Trophoblast cell (in vitro differentiated cells and primary cell): ENCODE measurements around the gene KLHL40.

Experiments used
- DNase-seq, 2 donors: peaks; one replicate each; pipeline ENCODE4 v3.0.0-alpha.2; 2016
- H2AFZ ChIP-seq: 2 replicates; pipeline ENCODE4 v1.6.1; 2013; ENCODE audit warnings: low read length, moderate library complexity, mild to moderate bottlenecking; ENCODE audit not compliant: insufficient read depth, poor library complexity
- H2AK5ac ChIP-seq: 2 replicates; pipeline ENCODE4 v1.6.1; 2013; ENCODE audit warnings: mild to moderate bottlenecking, low read length
- H2BK120ac ChIP-seq: 2 replicates; pipeline ENCODE4 v1.6.1; 2013; ENCODE audit warnings: low read length, mild to moderate bottlenecking, moderate library complexity; ENCODE audit not compliant: insufficient read depth, poor library complexity
- H2BK12ac ChIP-seq: 2 replicates; pipeline ENCODE4 v1.6.1; 2013; ENCODE audit warnings: mild to moderate bottlenecking, low read length, moderate library complexity
- H2BK5ac ChIP-seq: 2 replicates; pipeline ENCODE4 v1.6.1; 2013; ENCODE audit warnings: low read length, low read depth, moderate library complexity, mild to moderate bottlenecking; ENCODE audit not compliant: poor library complexity
- H3K14ac ChIP-seq: 2 replicates; pipeline ENCODE4 v1.6.1; 2013; ENCODE audit warnings: mild to moderate bottlenecking, low read length
- H3K18ac ChIP-seq: 2 replicates; pipeline ENCODE4 v1.6.1; 2013; ENCODE audit warnings: mild to moderate bottlenecking, low read length
- H3K23ac ChIP-seq: 2 replicates; pipeline ENCODE4 v1.6.1; 2013; ENCODE audit warnings: low read length
- H3K27ac ChIP-seq: 2 replicates; pipeline ENCODE4 v1.5.1; 2013; ENCODE audit warnings: low read depth, mild to moderate bottlenecking, inconsistent platforms, low read length, moderate library complexity
- H3K27me3 ChIP-seq: 2 replicates; pipeline ENCODE4 v1.6.1; 2013; ENCODE audit warnings: inconsistent platforms, mild to moderate bottlenecking, low read length, moderate library complexity; ENCODE audit not compliant: insufficient read depth
- H3K36me3 ChIP-seq, 2 experiments: 1 replicate in 1 of 2; 2 replicates in 1 of 2; pipeline ENCODE4 v1.6.1; 2013; ENCODE audit warnings: low read length in 2 of 2, mild to moderate bottlenecking in 2 of 2, moderate library complexity in 1 of 2; ENCODE audit not compliant: insufficient read depth in 2 of 2, control insufficient read depth in 1 of 2
- H3K4ac ChIP-seq: 2 replicates; pipeline ENCODE4 v1.6.1; 2013; ENCODE audit warnings: low read depth, mild to moderate bottlenecking, low read length, moderate library complexity
- H3K4me1 ChIP-seq, 2 experiments: 1 replicate in 1 of 2; 2 replicates in 1 of 2; pipeline ENCODE4 v1.6.1; 2013; ENCODE audit warnings: low read length in 2 of 2, mild to moderate bottlenecking in 2 of 2, moderate library complexity in 1 of 2; ENCODE audit not compliant: insufficient read depth in 2 of 2, control insufficient read depth in 1 of 2
- H3K4me2 ChIP-seq: 2 replicates; pipeline ENCODE4 v1.6.1; 2013; ENCODE audit warnings: inconsistent platforms, mild to moderate bottlenecking, low read length, moderate library complexity
- H3K4me3 ChIP-seq: 2 replicates; pipeline ENCODE4 v1.5.1; 2013; ENCODE audit warnings: mild to moderate bottlenecking, low read depth, low read length, inconsistent platforms
- H3K79me1 ChIP-seq: one replicate; pipeline ENCODE4 v1.6.1; 2013; ENCODE audit warnings: low read length
- H3K79me2 ChIP-seq: 2 replicates; pipeline ENCODE4 v1.6.1; 2013; ENCODE audit warnings: low read length, mild to moderate bottlenecking; ENCODE audit not compliant: control insufficient read depth, insufficient read depth, poor library complexity
- H3K9ac ChIP-seq: 2 replicates; pipeline ENCODE4 v1.6.1; 2013; ENCODE audit warnings: mild to moderate bottlenecking, low read length
- H3K9me3 ChIP-seq: 2 replicates; pipeline ENCODE4 v1.6.1; 2013; ENCODE audit warnings: low read depth, mild to moderate bottlenecking, control low read depth, inconsistent platforms, low read length; ENCODE audit not compliant: insufficient read depth
- H4K12ac ChIP-seq: 2 replicates; pipeline ENCODE4 v1.6.1; 2013; ENCODE audit warnings: low read depth, mild to moderate bottlenecking, low read length, moderate library complexity
- H4K8ac ChIP-seq: 2 replicates; pipeline ENCODE4 v1.6.1; 2013; ENCODE audit warnings: low read depth, mild to moderate bottlenecking, low read length, moderate library complexity
- H4K91ac ChIP-seq: one replicate; pipeline ENCODE4 v1.6.1; 2013; ENCODE audit warnings: low read depth, mild to moderate bottlenecking, low read length, moderate library complexity
- WGBS: extraction: QIAGEN DNeasy Blood & Tissue Kit; methylation state at CpG from one replicate; pipeline ENCODE4 v1.1.7; 2013; ENCODE audit warnings: missing lambda C conversion rate; ENCODE audit not compliant: insufficient read length, insufficient coverage; ENCODE audit errors: extremely low coverage; 5-methylcytosine and 5-hydroxymethylcytosine counted together

The KLHL40 gene

GRCh38 chr3:42680806-42681205, 4.5 kb upstream of the KLHL40 start:
- Histone ChIP-seq H2BK12ac (no peak overlapping the region), H4K8ac (no peak overlapping the region), H3K36me3 (no peaks in the 10 kb centered on the region), H2BK5ac (no peak overlapping the region), H3K4me2 (no peak overlapping the region), H3K79me1 (peaks cover 2% of the 10 kb centered on the region), H2BK120ac (no peak overlapping the region), H3K27ac (no peak overlapping the region), H3K18ac (no peak overlapping the region), H3K9me3 (peaks cover under 1% of the 10 kb centered on the region), H3K27me3 (no peaks in the 10 kb centered on the region), H3K9ac (no peak overlapping the region), H2AFZ (no peak overlapping the region), H3K4ac (no peak overlapping the region), H3K23ac (no peak overlapping the region), H3K4me3 (no peak overlapping the region), H3K4me1 (peaks cover 3 to 5% of the 10 kb centered on the region in 2 experiments), H2AK5ac (no peak overlapping the region), H4K12ac (no peak overlapping the region), H3K79me2 (no peaks in the 10 kb centered on the region), H3K14ac (no peak overlapping the region), H4K91ac (no peak overlapping the region)
- peak in 1 of 2 donors; percentile 31 for DNase-seq
- no CpG with 5 or more reads among the region's 4 CpGs for WGBS

- no peak overlapping the region for H4K8ac ChIP-seq
- no peaks in the 10 kb centered on the region for H3K27me3 ChIP-seq
- DNase-seq, result no peak
- no peak overlapping the region for H3K18ac ChIP-seq
- H3K79me1 ChIP-seq, result peaks cover 2% of the 10 kb centered on the region
- peaks cover 3 to 5% of the 10 kb centered on the region in 2 experiments for H3K4me1 ChIP-seq
- no peak overlapping the region for H2BK120ac ChIP-seq
- H2BK5ac ChIP-seq, result no peak overlapping the region
- no peak overlapping the region for H3K23ac ChIP-seq
- no peak overlapping the region for H3K27ac ChIP-seq
- no peaks in the 10 kb centered on the region for H3K36me3 ChIP-seq
- no peak overlapping the region for H4K12ac ChIP-seq
- no peak overlapping the region for H2BK12ac ChIP-seq
- no peak overlapping the region for H3K14ac ChIP-seq
- no peak overlapping the region for H2AK5ac ChIP-seq
- no peak overlapping the region for H3K9ac ChIP-seq
- H3K9me3 ChIP-seq, result peaks cover 4% of the 10 kb centered on the region
- no peak overlapping the region for H2AFZ ChIP-seq
- no peak overlapping the region for H3K4ac ChIP-seq
- H3K4me3 ChIP-seq, result no peak overlapping the region
- WGBS, result 100% methylated on average over 1 of the region's 10 CpGs
- H3K79me2 ChIP-seq, result no peaks in the 10 kb centered on the region
- H4K91ac ChIP-seq, result no peak overlapping the region
- no peak overlapping the region for H3K4me2 ChIP-seq
These were observed 3.8 kb upstream of the KLHL40 start for GRCh38 chr3:42681361-42682038.

GRCh38 chr3:42682301-42683070, 2.9 kb upstream of the KLHL40 start:
- Histone ChIP-seq H2BK12ac (peak overlapping the region; percentile 47), H3K23ac (no peak overlapping the region), H3K9me3 (peaks cover 5% of the 10 kb centered on the region), H4K8ac (no peak overlapping the region), H3K4ac (no peak overlapping the region), H3K4me1 (peaks cover 3 to 5% of the 10 kb centered on the region in 2 experiments), H2AFZ (no peak overlapping the region), H3K36me3 (no peaks in the 10 kb centered on the region), H3K4me2 (no peak overlapping the region), H3K14ac (no peak overlapping the region), H2BK5ac (no peak overlapping the region), H4K12ac (no peak overlapping the region), H3K4me3 (no peak overlapping the region), H3K9ac (no peak overlapping the region), H4K91ac (no peak overlapping the region), H2BK120ac (no peak overlapping the region), H3K79me1 (peaks cover 2% of the 10 kb centered on the region), H3K27me3 (no peaks in the 10 kb centered on the region), H3K27ac (no peak overlapping the region), H2AK5ac (no peak overlapping the region), H3K18ac (no peak overlapping the region), H3K79me2 (no peaks in the 10 kb centered on the region)
- peak in 1 of 2 donors; percentile 54 for DNase-seq
- no CpG with 5 or more reads among the region's 12 CpGs for WGBS

GRCh38 chr3:42683875-42684598, 1.3 kb upstream of the KLHL40 start:
- H3K4me3 ChIP-seq, result no peak overlapping the region
- H4K12ac ChIP-seq, result no peak overlapping the region
- H3K9ac ChIP-seq, result no peak overlapping the region
- no peaks in the 10 kb centered on the region for H3K36me3 ChIP-seq
- peak; percentile 88 to 94 for DNase-seq
- no peak overlapping the region for H3K18ac ChIP-seq
- H3K27me3 ChIP-seq, result no peaks in the 10 kb centered on the region
- peaks cover 3 to 5% of the 10 kb centered on the region in 2 experiments for H3K4me1 ChIP-seq
- H2BK5ac ChIP-seq, result no peak overlapping the region
- H3K4me2 ChIP-seq, result no peak overlapping the region
- no peak overlapping the region for H2AK5ac ChIP-seq
- no peak overlapping the region for H2BK12ac ChIP-seq
- H2AFZ ChIP-seq, result no peak overlapping the region
- WGBS, result no CpG with 5 or more reads among the region's 10 CpGs
- no peak overlapping the region for H4K8ac ChIP-seq
- peaks cover 2% of the 10 kb centered on the region for H3K79me1 ChIP-seq
- H2BK120ac ChIP-seq, result no peak overlapping the region
- no peak overlapping the region for H3K14ac ChIP-seq
- H3K27ac ChIP-seq, result no peak overlapping the region
- no peaks in the 10 kb centered on the region for H3K79me2 ChIP-seq
- H3K4ac ChIP-seq, result no peak overlapping the region
- no peak overlapping the region for H3K23ac ChIP-seq
- peaks cover 5% of the 10 kb centered on the region for H3K9me3 ChIP-seq
- no peak overlapping the region for H4K91ac ChIP-seq
